Activated CD8-positive, alpha-beta memory T cell treated with anti-CD3 and anti-CD28 coated beads, Interleukin-2, amount 50 U/mL, for 4 hours (primary cell): ENCODE data around the gene CLCNKA.

Source experiments
- DNase-seq: peaks from one replicate; pipeline ENCODE4 v3.0.0-alpha.2; 2020

Gene CLCNKA

DNA sequence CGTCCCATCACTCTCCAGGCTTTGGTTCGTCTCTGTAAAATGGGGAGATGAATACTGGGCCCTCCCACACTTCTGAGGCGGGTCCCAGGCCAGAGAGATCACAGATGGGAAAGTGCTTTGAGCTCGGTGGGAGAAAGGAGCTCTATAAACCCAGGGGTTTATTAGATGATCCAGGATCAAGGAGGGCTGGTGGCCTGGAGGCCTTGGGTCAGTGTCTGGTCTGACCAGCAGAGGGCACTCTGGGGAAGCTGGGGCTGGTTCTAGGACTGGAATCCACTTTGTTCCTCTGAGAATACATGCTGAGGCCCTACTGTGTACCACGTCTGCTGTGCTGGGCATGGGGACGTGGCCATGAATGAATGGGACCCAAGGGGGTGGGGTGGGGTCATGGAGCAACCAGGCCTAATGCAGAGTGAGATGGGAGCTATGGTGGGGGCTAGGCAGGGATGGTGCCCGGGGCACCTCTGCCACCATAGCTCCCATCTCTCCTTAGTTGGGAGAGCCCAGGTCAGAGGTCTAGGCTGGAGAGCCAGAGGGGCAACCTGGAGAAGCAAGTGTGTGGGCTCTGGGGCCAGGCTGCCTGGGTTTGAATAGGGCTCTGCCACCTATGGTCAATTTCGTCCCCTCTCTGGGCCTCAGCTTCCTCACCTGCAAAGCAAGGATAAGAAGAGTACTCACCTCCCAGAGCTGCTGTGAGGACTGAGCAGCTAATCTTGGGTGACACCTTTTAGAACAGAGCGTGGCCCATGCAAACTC, 60.6 kb downstream of the CLCNKA start:
- DNase-seq, result peak; percentile 59

DNA sequence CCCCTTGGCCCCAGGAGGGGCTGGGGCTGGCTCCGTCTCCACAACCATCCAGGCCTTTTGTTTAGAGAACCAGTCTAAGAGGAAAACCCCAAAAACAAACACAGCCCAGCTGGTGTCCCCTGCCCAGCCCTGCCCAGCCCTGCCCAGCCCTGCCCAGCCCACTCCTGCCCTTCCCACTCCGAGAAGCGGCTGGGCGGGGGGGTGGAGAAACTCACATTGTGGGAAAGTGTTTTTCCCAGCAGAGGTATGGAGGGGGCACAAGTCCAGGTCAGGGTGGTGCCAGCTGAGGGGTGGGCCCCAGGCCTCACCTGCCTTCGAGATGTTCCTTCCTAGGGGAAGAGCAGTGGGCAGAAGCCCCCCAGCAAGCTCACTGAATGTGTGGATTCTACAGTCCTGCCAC, 61.6 kb downstream of the CLCNKA start:
- no peak for DNase-seq
